ENCODE results near the gene RAD50. TPM values are rescaled to one million over a fixed set of nuclear protein-coding genes. Genes with fewer than 3 reads are reported as not detected.

Gene RAD50
- total and polyA plus RNA-seq, 2 of the 4 experiments (the other 2 are of a cell fraction): 5.2 to 6.2 TPM

- H3K18ac ChIP-seq (ENCODE audit: low read depth, low read length): no peak overlapping the region
- H2AK5ac ChIP-seq (ENCODE audit: low read depth, low read length): no peak overlapping the region
- H4K5ac ChIP-seq (ENCODE audit: low read depth, low read length): no peak overlapping the region
- H3K27ac ChIP-seq (ENCODE audit: insufficient read depth, low read length): no peak overlapping the region
- no peaks in the 10 kb centered on the region for H3K9me1 ChIP-seq (ENCODE audit: insufficient read depth, low read length)
- H3K14ac ChIP-seq (replicated peaks; ENCODE audit: low read depth, low read length): no peak overlapping the region
- ChIA-PET POLR2A (ENCODE audit: unreplicated experiment) (no interaction called here), CTCF (no interaction called here)
- H2AK9ac ChIP-seq (replicated peaks; ENCODE audit: low read depth, low read length, poor library complexity): no peak overlapping the region
- H2AFZ ChIP-seq (replicated peaks; ENCODE audit: low read length, poor library complexity): no peak overlapping the region
- H3K56ac ChIP-seq (ENCODE audit: extremely low read depth, insufficient read depth, low read length): no peak overlapping the region
- no peaks in the 10 kb centered on the region for H3K9me3 ChIP-seq (ENCODE audit: control insufficient read depth, insufficient read depth, low read length)
- H3K4me3 ChIP-seq (ENCODE audit: insufficient read depth, low read depth, low read length): no peak overlapping the region
- H2BK120ac ChIP-seq (ENCODE audit: low read depth, low read length): no peak overlapping the region
- TF ChIP-seq USF2 (IDR thresholded peaks at IDR 0.05; ENCODE audit: low read depth, low read length): no peak
- TF ChIP-seq CHD1 (IDR thresholded peaks at IDR 0.05; ENCODE audit: low read depth, low read length): no peak
- TF ChIP-seq POLR2A (IDR thresholded peaks at IDR 0.05; ENCODE audit: low read depth, low read length): no peak
- no peak for TF ChIP-seq MAZ (IDR thresholded peaks at IDR 0.05; ENCODE audit: borderline replicate concordance, low read depth, low read length)
- TF ChIP-seq RCOR1 (IDR thresholded peaks at IDR 0.05; ENCODE audit: insufficient replicate concordance, low read length): no peak
- TF ChIP-seq MXI1 (IDR thresholded peaks at IDR 0.05; ENCODE audit: borderline replicate concordance, low read depth, low read length): no peak
- TF ChIP-seq FOS (IDR thresholded peaks at IDR 0.05; ENCODE audit: low read depth, low read length): no peak
- TF ChIP-seq BHLHE40 (IDR thresholded peaks at IDR 0.05; ENCODE audit: low read depth, low read length): no peak
- TF ChIP-seq RFX5 (IDR thresholded peaks at IDR 0.05; ENCODE audit: low read depth, low read length): no peak
- TF ChIP-seq RAD21 (IDR thresholded peaks at IDR 0.05; ENCODE audit: low read length): no peak
- no peak for TF ChIP-seq MAFK (IDR thresholded peaks at IDR 0.05; ENCODE audit: low read depth, low read length)
- no peak for TF ChIP-seq NFE2L2 (IDR thresholded peaks at IDR 0.05; ENCODE audit: low read depth, low read length)
- no peak for TF ChIP-seq SMC3 (IDR thresholded peaks at IDR 0.05; ENCODE audit: low read depth, low read length)
- TF ChIP-seq CEBPB (IDR thresholded peaks at IDR 0.05; ENCODE audit: low read depth, low read length): no peak
- no peak for TF ChIP-seq CTCF (conservative IDR thresholded peaks at IDR 0.05; ENCODE audit: low read depth, low read length)
- no peak for TF ChIP-seq ELK1 (IDR thresholded peaks at IDR 0.05; ENCODE audit: borderline replicate concordance, low read depth, low read length)
- no peak overlapping the region for H2BK20ac ChIP-seq (ENCODE audit: low read depth, low read length)
- H3K4ac ChIP-seq (ENCODE audit: low read depth, low read length): no peak overlapping the region
- H3K9ac ChIP-seq (ENCODE audit: low read depth, low read length): no peak overlapping the region
- BruUV-seq (replicated peaks): no TSS peak
- no peak for DNase-seq
- no peak overlapping the region for H2BK5ac ChIP-seq (ENCODE audit: low read depth, low read length, poor library complexity, severe bottlenecking)
- WGBS, 2 experiments (ENCODE audit: extremely low coverage in 2 of 2, insufficient read length in 1 of 2): 100% methylated on average over 1 of the region's 2 CpGs; no CpG with 5 or more reads in 1 of the 2 experiments
- H2BK15ac ChIP-seq (ENCODE audit: low read depth, low read length): no peak overlapping the region
- no peaks in the 10 kb centered on the region for H3K4me1 ChIP-seq (ENCODE audit: control insufficient read depth, insufficient read depth, low read length)
- no peaks in the 10 kb centered on the region for H3K27me3 ChIP-seq (ENCODE audit: control insufficient read depth, insufficient read depth, low read length)
- H3K23ac ChIP-seq (ENCODE audit: low read depth, low read length): no peak overlapping the region
- intact Hi-C loops (cut with micrococcal nuclease) (no loop called here), dilution Hi-C loops (cut with HindIII; ENCODE audit: low sequenced_read_pairs, unreplicated experiment) (no loop called here), in situ Hi-C loops (cut with MboI; ENCODE audit: low sequenced_read_pairs) (no loop called here)
- no peak overlapping the region for H3K4me2 ChIP-seq (ENCODE audit: low read depth, low read length)
- no peak for ATAC-seq (ENCODE audit: low read depth)
- no peaks in the 10 kb centered on the region; a peak in 1 of 4 replicates for H3K79me1 ChIP-seq (ENCODE audit: low read depth in 1 of 2, low read length in 2 of 2)
- no peak overlapping the region for H4K91ac ChIP-seq (ENCODE audit: insufficient read depth, low read depth, low read length)
- peaks cover 9% of the 10 kb centered on the region for H3K36me3 ChIP-seq (ENCODE audit: control insufficient read depth, insufficient read depth, low read length)
- no peaks in the 10 kb centered on the region for H4K20me1 ChIP-seq (ENCODE audit: insufficient read depth, low read length)
- H4K8ac ChIP-seq (ENCODE audit: low read depth in 2 of 2, low read length in 2 of 2): no peak overlapping the region
Measured at GRCh38 chr5:132627470-132627869, 70.7 kb downstream of the RAD50 start.

Measured in IMR-90 (cell line).